Endothelial cell of umbilical vein (primary cell): ENCODE measurements around the gene COCH. TPM values are rescaled to one million over a fixed set of nuclear protein-coding genes. Genes with fewer than 3 reads are reported as not detected.
"Not testable (repeated sequence)": the region's sequence is repeated elsewhere in the genome, so short reads cannot be mapped to it uniquely, and the experiment has no call there.

Experiments used
- BruUV-seq: library from RNA; stranded (reverse); fragments of 400-500 nt; replicated peaks from 2 replicates; lab custom pipeline; 2021; lab: Mats Ljungman, UMichigan
- CTCF ChIA-PET: fragments of 300-600, 350-600 bp; sonication (Branson Sonifier 250); formaldehyde crosslinking; loops from one replicate; lab custom pipeline; 2021; ENCODE audit warnings: antibody characterized with exemption, inconsistent platforms; lab: Charles Lee
- POLR2A ChIA-PET: fragments of 300-600, 350-600 bp; sonication (Branson Sonifier 250); formaldehyde crosslinking; loops from one replicate; lab custom pipeline; 2021; ENCODE audit warnings: antibody characterized with exemption, inconsistent platforms; lab: Charles Lee
- DNase-seq: peaks from one replicate; pipeline ENCODE4 v3.0.0-alpha.2; 2011; ENCODE audit warnings: low read depth, low spot score
- FAIRE-seq: peaks from 2 replicates; lab custom pipeline; 2011; peaks lifted over from hg19 to GRCh38; lab: Jason Lieb, UNC
- H2AFZ ChIP-seq: 2 replicates; pipeline ENCODE4 v1.6.0; 2012; ENCODE audit warnings: low read depth, low read length, control low read depth, inconsistent platforms
- H3K27ac ChIP-seq: 2 replicates; pipeline ENCODE4 v1.5.1; 2011; ENCODE audit warnings: low read depth, mild to moderate bottlenecking, control low read depth, low read length, moderate library complexity; ENCODE audit not compliant: insufficient read depth
- H3K27me3 ChIP-seq, 2 experiments: 2 replicates each; pipeline versions ENCODE4 v1.6.0 to v1.6.1; 2011; ENCODE audit warnings: low read length in 2 of 2, mixed read lengths in 1 of 2; ENCODE audit not compliant: control insufficient read depth in 2 of 2, insufficient read depth in 2 of 2
- H3K36me3 ChIP-seq, 2 experiments: 2 replicates in 1 of 2; 3 replicates in 1 of 2; pipeline ENCODE4 v1.5.1; 2011; ENCODE audit warnings: low read length in 2 of 2, mild to moderate bottlenecking in 1 of 2, moderate library complexity in 1 of 2; ENCODE audit not compliant: control insufficient read depth in 2 of 2, insufficient read depth in 2 of 2; ENCODE audit errors: extremely low read depth in 1 of 2
- H3K4me1 ChIP-seq: 3 replicates; pipeline ENCODE4 v1.5.1; 2011; ENCODE audit warnings: mild to moderate bottlenecking, low read length; ENCODE audit not compliant: control insufficient read depth, insufficient read depth; ENCODE audit errors: extremely low read depth
- H3K4me2 ChIP-seq: 2 replicates; pipeline ENCODE4 v1.6.1; 2011; ENCODE audit warnings: low read length, control low read depth, mixed read lengths; ENCODE audit not compliant: insufficient read depth
- H3K4me3 ChIP-seq, 3 experiments: fragments of 200-600 bp in 1 of 3; sonication (generic), shearing (Covaris generic) in 1 of 3; replicated peaks in 1 of 3; 2 replicates each; pipeline ENCODE4 v1.5.1; 2011 to 2016; ENCODE audit warnings: control low read depth in 3 of 3, low read length in 3 of 3, mild to moderate bottlenecking in 2 of 3, inconsistent platforms in 1 of 3, low read depth in 1 of 3, moderate library complexity in 1 of 3; ENCODE audit not compliant: insufficient read depth in 1 of 3
- H3K79me2 ChIP-seq: 2 replicates; pipeline ENCODE4 v1.6.0; 2012; ENCODE audit warnings: low read length, inconsistent platforms; ENCODE audit not compliant: control insufficient read depth, insufficient read depth
- H3K9ac ChIP-seq: replicated peaks from 2 replicates; pipeline ENCODE3; 2011; ENCODE audit warnings: low read length, control low read depth; ENCODE audit not compliant: insufficient read depth; ENCODE audit errors: extremely low read depth
- H3K9me1 ChIP-seq: replicated peaks from 3 replicates; pipeline ENCODE4 v1.6.0; 2011; ENCODE audit warnings: mild to moderate bottlenecking, low read length; ENCODE audit not compliant: control insufficient read depth, insufficient read depth; ENCODE audit errors: extremely low read depth
- H3K9me3 ChIP-seq: replicated peaks from 2 replicates; pipeline ENCODE4 v1.5.1; 2012; ENCODE audit warnings: low read length, inconsistent platforms; ENCODE audit not compliant: control insufficient read depth, insufficient read depth
- H4K20me1 ChIP-seq: replicated peaks from 2 replicates; pipeline ENCODE3; 2011; ENCODE audit warnings: mild to moderate bottlenecking, low read length; ENCODE audit not compliant: control insufficient read depth, insufficient read depth; ENCODE audit errors: extremely low read depth
- FOS ChIP-seq: IDR thresholded peaks from 2 replicates; pipeline ENCODE4 v1.6.1; 2011; ENCODE audit warnings: mild to moderate bottlenecking, low read length, moderate library complexity, borderline replicate concordance; ENCODE audit not compliant: insufficient read depth
- GATA2 ChIP-seq: IDR thresholded peaks from 2 replicates; pipeline ENCODE4 v1.7.0; 2011; ENCODE audit warnings: low read depth, mild to moderate bottlenecking, moderate library complexity, mixed read lengths, low read length; ENCODE audit not compliant: insufficient read length, insufficient read depth
- dilution Hi-C: fragments of 300-500 bp; cut with MboI; formaldehyde crosslinking; loops from one replicate; pipeline ENCODE4 v1.15.0; 2019; ENCODE audit warnings: low sequenced_read_pairs; ENCODE audit not compliant: extremely low pct_ligation_motif_present
- intact Hi-C: fragments of 100-400 bp; cut with micrococcal nuclease; formaldehyde crosslinking; loops from one replicate; pipeline ENCODE4 v1.10.0; 2022
- polyA plus RNA-seq, 4 experiments: library from polyadenylated mRNA; depleted of rRNA in 3 of 4; stranded (reverse) in 3 of 4; unstranded in 1 of 4; fragments of >200 nt; gene quantifications; 2 replicates each; pipeline versions ENCODE4 v1.2.1 to v1.2.3, GENCODE V29; 2011 to 2012; ENCODE audit warnings: missing spikeins in 1 of 4
- total RNA-seq: library from RNA; stranded (reverse); gene quantifications from 2 replicates; pipeline ENCODE4 v1.2.3, GENCODE V29; 2021
- TF ChIP-seq, protein P1 (sequence below): IDR thresholded peaks from 2 replicates; pipeline ENCODE4 v1.6.1; 2011; ENCODE audit not compliant: insufficient read depth, insufficient read length

COCH gene
- total and polyA plus RNA-seq, 2 donors (not counting 3 experiments of a cell fraction or from before 2014, with no cell fraction given), result 0.87 to 1.9 TPM

DNA sequence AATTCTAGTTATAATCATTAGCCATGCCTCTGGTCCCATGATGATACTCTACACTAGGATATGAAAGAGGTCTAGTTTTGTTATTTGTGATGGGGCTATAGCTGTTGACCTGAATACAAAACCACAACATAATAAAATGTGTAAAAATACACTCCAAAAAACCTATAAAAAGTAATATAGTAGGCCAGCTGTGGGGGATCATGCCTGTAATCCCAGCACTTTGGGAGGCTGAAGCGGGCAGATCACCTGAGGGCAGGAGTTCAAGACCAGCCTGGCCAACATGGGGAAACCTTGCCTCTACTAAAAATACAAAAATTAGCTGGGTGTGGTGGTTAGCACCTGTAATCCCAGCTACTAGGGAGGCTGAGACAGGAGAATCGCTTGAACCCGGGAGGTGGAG lies 22.8 kb downstream of the COCH start:
- POLR2A ChIA-PET, DNase-seq, FAIRE-seq, H3K9me3 ChIP-seq, H3K27ac ChIP-seq, H3K9me1 ChIP-seq, intact Hi-C loops, H3K4me1 ChIP-seq, H3K79me2 ChIP-seq, H3K4me3 ChIP-seq, H3K9ac ChIP-seq, H4K20me1 ChIP-seq, H3K36me3 ChIP-seq, H2AFZ ChIP-seq, H3K27me3 ChIP-seq, dilution Hi-C loops, H3K4me2 ChIP-seq, BruUV-seq: not testable (repeated sequence)
- CTCF ChIA-PET, result interaction anchor here (0.9 kb wide), 1 partner anchor 9 kb away, joined by 3 read pairs; no protein-coding TSS in a partner anchor

GRCh38 chr14:30903285-30904124 lies 29.1 kb downstream of the COCH start:
- POLR2A ChIA-PET, result no interaction called here
- H3K4me2 ChIP-seq, result no peak overlapping the region
- peaks cover 0 to 10% of the 10 kb centered on the region in 2 experiments for H3K36me3 ChIP-seq
- no peaks in the 10 kb centered on the region for H3K9me1 ChIP-seq
- no peaks in the 10 kb centered on the region for H3K9me3 ChIP-seq
- no peaks in the 10 kb centered on the region for H4K20me1 ChIP-seq
- no peak for TF ChIP-seq GATA2
- no peak for TF ChIP-seq FOS
- TF ChIP-seq, protein P1, sequence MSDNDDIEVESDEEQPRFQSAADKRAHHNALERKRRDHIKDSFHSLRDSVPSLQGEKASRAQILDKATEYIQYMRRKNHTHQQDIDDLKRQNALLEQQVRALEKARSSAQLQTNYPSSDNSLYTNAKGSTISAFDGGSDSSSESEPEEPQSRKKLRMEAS, result no peak
- H3K4me3 ChIP-seq, result no peak overlapping the region
- H2AFZ ChIP-seq, result no peak overlapping the region
- FAIRE-seq (no peak), DNase-seq (no peak)
- no peak overlapping the region for H3K27ac ChIP-seq
- CTCF ChIA-PET, result interaction anchor here (0.7 to 3.8 kb wide), 4 partner anchors 10 to 246 kb away, joined by 3 to 19 read pairs (median 4); no protein-coding TSS in a partner anchor
- intact Hi-C loops (no loop called here), dilution Hi-C loops (no loop called here)
- no peaks in the 10 kb centered on the region for H3K27me3 ChIP-seq
- no TSS peak for BruUV-seq
- H3K9ac ChIP-seq, result no peak overlapping the region
- H3K4me1 ChIP-seq, result no peaks in the 10 kb centered on the region
- H3K79me2 ChIP-seq, result no peaks in the 10 kb centered on the region
